KMS-11 (cell line): ENCODE measurements around the gene EIF4B.

Experiments used
- H2AFZ ChIP-seq: fragments of 200-600 bp; sonication (generic); 2 replicates; pipeline ENCODE4 v1.6.1; 2016; ENCODE audit warnings: antibody characterized with exemption, mixed run types, low read depth
- H3K27ac ChIP-seq: fragments of 200-600 bp; sonication (generic); 2 replicates; pipeline ENCODE4 v1.6.1; 2016; ENCODE audit warnings: mild to moderate bottlenecking, mixed run types
- H3K27me3 ChIP-seq: fragments of 200-600 bp; sonication (generic); 2 replicates; pipeline ENCODE4 v1.6.1; 2017; ENCODE audit warnings: mild to moderate bottlenecking, low read depth, mixed run types, moderate library complexity; ENCODE audit not compliant: insufficient read depth
- H3K36me3 ChIP-seq: fragments of 200-600 bp; sonication (generic); 2 replicates; pipeline ENCODE4 v1.6.1; 2017; ENCODE audit warnings: mild to moderate bottlenecking, mixed run types; ENCODE audit not compliant: insufficient read depth
- H3K4me1 ChIP-seq: fragments of 200-600 bp; sonication (generic); 2 replicates; pipeline ENCODE4 v1.6.1; 2016; ENCODE audit warnings: mild to moderate bottlenecking, low read depth, mixed run types; ENCODE audit not compliant: poor library complexity, severe bottlenecking
- H3K4me2 ChIP-seq: fragments of 200-600 bp; sonication (generic); 2 replicates; pipeline ENCODE4 v1.7.0; 2016; ENCODE audit warnings: mild to moderate bottlenecking, mixed run types
- H3K4me3 ChIP-seq: fragments of 200-600 bp; sonication (generic); IDR thresholded peaks from 2 replicates; pipeline ENCODE4 v1.6.1; 2017; ENCODE audit warnings: low read depth, low read length, mixed read lengths; ENCODE audit not compliant: insufficient read depth
- H3K79me2 ChIP-seq: fragments of 200-600 bp; sonication (generic); 2 replicates; pipeline ENCODE4 v1.6.1; 2016; ENCODE audit warnings: low read depth, mixed run types; ENCODE audit not compliant: insufficient read depth
- H3K9ac ChIP-seq: fragments of 200-600 bp; sonication (generic); 2 replicates; pipeline ENCODE4 v1.6.1; 2016; ENCODE audit warnings: mild to moderate bottlenecking, mixed run types
- H4K20me1 ChIP-seq: fragments of 200-600 bp; sonication (generic); 2 replicates; pipeline ENCODE4 v1.6.1; 2016; ENCODE audit warnings: mild to moderate bottlenecking, mixed run types; ENCODE audit not compliant: insufficient read depth
- TF ChIP-seq, protein P1 (sequence below): fragments of 200-600 bp; sonication (generic); conservative IDR thresholded peaks from 2 replicates; pipeline ENCODE4 v1.6.1; 2017; ENCODE audit warnings: low read depth, mild to moderate bottlenecking, antibody characterized with exemption, low read length, moderate library complexity, mixed read lengths

Gene EIF4B

DNA sequence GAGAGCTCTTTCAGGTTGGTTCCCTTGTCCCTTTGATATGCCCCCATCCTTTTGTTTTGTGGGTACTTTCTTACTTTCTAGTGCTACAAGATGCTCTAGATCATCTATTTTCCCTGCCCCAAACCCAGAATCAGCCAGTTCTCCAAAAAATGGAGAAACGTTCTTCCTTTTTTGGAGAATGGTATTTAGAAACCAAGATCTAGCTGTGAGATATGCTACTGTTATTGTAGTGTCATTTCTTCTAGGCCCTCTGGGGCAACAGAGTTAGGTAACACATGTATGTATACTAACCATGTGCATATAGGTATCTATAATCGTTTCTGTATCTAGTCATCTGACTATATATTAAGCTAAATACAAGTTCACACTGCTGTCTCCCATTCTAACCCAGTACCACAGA, 84.3 kb downstream of the EIF4B start:
- Histone ChIP-seq H3K36me3 (no peaks in the 10 kb centered on the region), H4K20me1 (no peaks in the 10 kb centered on the region), H3K4me2 (no peak overlapping the region), H3K27me3 (no peaks in the 10 kb centered on the region; the same call in 1 of the 2 replicates), H3K4me3 (no peak overlapping the region), H3K9ac (no peak overlapping the region), H3K27ac (no peak overlapping the region), H2AFZ (no peak overlapping the region), H3K79me2 (no peaks in the 10 kb centered on the region), H3K4me1 (no peaks in the 10 kb centered on the region)
- TF ChIP-seq, protein P1, sequence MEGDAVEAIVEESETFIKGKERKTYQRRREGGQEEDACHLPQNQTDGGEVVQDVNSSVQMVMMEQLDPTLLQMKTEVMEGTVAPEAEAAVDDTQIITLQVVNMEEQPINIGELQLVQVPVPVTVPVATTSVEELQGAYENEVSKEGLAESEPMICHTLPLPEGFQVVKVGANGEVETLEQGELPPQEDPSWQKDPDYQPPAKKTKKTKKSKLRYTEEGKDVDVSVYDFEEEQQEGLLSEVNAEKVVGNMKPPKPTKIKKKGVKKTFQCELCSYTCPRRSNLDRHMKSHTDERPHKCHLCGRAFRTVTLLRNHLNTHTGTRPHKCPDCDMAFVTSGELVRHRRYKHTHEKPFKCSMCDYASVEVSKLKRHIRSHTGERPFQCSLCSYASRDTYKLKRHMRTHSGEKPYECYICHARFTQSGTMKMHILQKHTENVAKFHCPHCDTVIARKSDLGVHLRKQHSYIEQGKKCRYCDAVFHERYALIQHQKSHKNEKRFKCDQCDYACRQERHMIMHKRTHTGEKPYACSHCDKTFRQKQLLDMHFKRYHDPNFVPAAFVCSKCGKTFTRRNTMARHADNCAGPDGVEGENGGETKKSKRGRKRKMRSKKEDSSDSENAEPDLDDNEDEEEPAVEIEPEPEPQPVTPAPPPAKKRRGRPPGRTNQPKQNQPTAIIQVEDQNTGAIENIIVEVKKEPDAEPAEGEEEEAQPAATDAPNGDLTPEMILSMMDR, result no peak

GRCh38 chr12:53091756-53092155, 85.5 kb downstream of the EIF4B start:
- Histone ChIP-seq H4K20me1 (no peaks in the 10 kb centered on the region), H3K4me1 (no peaks in the 10 kb centered on the region), H2AFZ (no peak overlapping the region), H3K9ac (no peak overlapping the region), H3K79me2 (no peaks in the 10 kb centered on the region), H3K27me3 (peaks cover under 1% of the 10 kb centered on the region; the same call in 1 of the 2 replicates), H3K36me3 (no peaks in the 10 kb centered on the region), H3K4me3 (no peak overlapping the region), H3K4me2 (no peak overlapping the region), H3K27ac (no peak overlapping the region)
- TF ChIP-seq, protein P1, result no peak
